HepG2 (cell line): ENCODE results near the gene KLHDC4. TPM values are rescaled to one million over a fixed set of nuclear protein-coding genes. Genes with fewer than 3 reads are reported as not detected.

Experiments
- ARNTL ChIP-seq: sonication (generic); formaldehyde crosslinking; IDR thresholded peaks from 2 replicates; pipeline ENCODE4 v1.4.0; 2020; ENCODE audit warnings: mild to moderate bottlenecking, missing genetic modification reagents
- DNMT1 ChIP-seq: sonication (generic); formaldehyde crosslinking; IDR thresholded peaks from 2 replicates; pipeline ENCODE4 v1.5.1; 2020; ENCODE audit warnings: mild to moderate bottlenecking, missing genetic modification reagents
- KLF11 ChIP-seq: IDR thresholded peaks from 2 replicates; pipeline ENCODE4 v1.6.1; 2016; ENCODE audit warnings: missing compliant biosample characterization
- MEIS1 ChIP-seq: sonication (generic); formaldehyde crosslinking; IDR thresholded peaks from 2 replicates; pipeline ENCODE4 v1.9.0; 2021; ENCODE audit warnings: mild to moderate bottlenecking, missing genetic modification reagents, moderate library complexity, borderline replicate concordance
- MXI1 ChIP-seq: IDR thresholded peaks from 3 replicates; pipeline ENCODE4 v1.6.1; 2012; ENCODE audit warnings: low read depth, low read length, inconsistent platforms, borderline replicate concordance
- NFAT5 ChIP-seq: sonication (generic); formaldehyde crosslinking; IDR thresholded peaks from 2 replicates; pipeline ENCODE4 v1.4.0; 2020; ENCODE audit warnings: missing genetic modification reagents
- NFIC ChIP-seq: IDR thresholded peaks from 2 replicates; pipeline ENCODE4 v1.6.1; 2012; ENCODE audit warnings: mild to moderate bottlenecking, low read length, inconsistent platforms
- PRDM4 ChIP-seq: sonication (generic); formaldehyde crosslinking; IDR thresholded peaks from 2 replicates; pipeline ENCODE4 v1.9.0; 2021; ENCODE audit warnings: missing genetic modification reagents, borderline replicate concordance
- RARG ChIP-seq: sonication (generic); formaldehyde crosslinking; IDR thresholded peaks from 2 replicates; pipeline ENCODE4 v1.4.0; 2020; ENCODE audit warnings: low read depth, mild to moderate bottlenecking, missing genetic modification reagents
- THYN1 ChIP-seq: sonication (generic); formaldehyde crosslinking; IDR thresholded peaks from 2 replicates; pipeline ENCODE4 v1.8.1; 2023; ENCODE audit warnings: low read depth, mild to moderate bottlenecking, moderate library complexity, missing genetic modification reagents, borderline replicate concordance
- ZNF121 ChIP-seq: sonication (generic); formaldehyde crosslinking; IDR thresholded peaks from 2 replicates; pipeline ENCODE4 v1.5.0; 2020; ENCODE audit warnings: mild to moderate bottlenecking, missing genetic modification reagents
- ZNF17 ChIP-seq: sonication (generic); formaldehyde crosslinking; IDR thresholded peaks from 2 replicates; pipeline ENCODE4 v1.5.0; 2020; ENCODE audit warnings: mild to moderate bottlenecking, missing genetic modification reagents
- ZNF296 ChIP-seq: sonication (generic); formaldehyde crosslinking; conservative IDR thresholded peaks from 2 replicates; pipeline ENCODE4 v1.5.0; 2020; ENCODE audit warnings: mild to moderate bottlenecking, missing genetic modification reagents
- ZNF503 ChIP-seq: sonication (generic); formaldehyde crosslinking; IDR thresholded peaks from 2 replicates; pipeline ENCODE4 v1.4.0; 2020; ENCODE audit warnings: missing genetic modification reagents
- ZNF775 ChIP-seq: sonication (generic); formaldehyde crosslinking; IDR thresholded peaks from 2 replicates; pipeline ENCODE4 v1.4.0; 2020; ENCODE audit warnings: missing genetic modification reagents, mild to moderate bottlenecking, moderate library complexity, borderline replicate concordance
- ZSCAN31 ChIP-seq: sonication (generic); formaldehyde crosslinking; IDR thresholded peaks from 2 replicates; pipeline ENCODE4 v1.5.0; 2020; ENCODE audit warnings: low read depth, mild to moderate bottlenecking, missing genetic modification reagents
- polyA plus RNA-seq, 8 experiments: library from polyadenylated mRNA; depleted of rRNA in 3 of 8; stranded (reverse) in 7 of 8; unstranded in 1 of 8; fragments of >200 nt; fragmentation: Illumina TruSeq in 4 of 8; extraction: Trizol in 4 of 8; gene quantifications; 2 replicates each; pipeline versions ENCODE4 v1.2.1 to v1.2.3, GENCODE V29; 2011 to 2016; ENCODE audit warnings: low read depth in 4 of 8, missing spikeins in 1 of 8, mixed read lengths in 1 of 8; ENCODE audit not compliant: insufficient read depth in 1 of 8
- total RNA-seq, 5 experiments: library from RNA; depleted of rRNA; stranded (reverse); fragments of >200 nt; fragmentation: Illumina TruSeq; extraction: Trizol; gene quantifications; 2 replicates each; pipeline ENCODE4 v1.2.3, GENCODE V29; 2016; ENCODE audit warnings: low read depth in 1 of 5
- TF ChIP-seq, protein P1 (sequence below): sonication (generic); formaldehyde crosslinking; IDR thresholded peaks from 2 replicates; pipeline ENCODE4 v1.4.0; 2020; ENCODE audit warnings: mild to moderate bottlenecking, missing genetic modification reagents

The KLHDC4 gene
- total and polyA plus RNA-seq, 2 of the 13 experiments (the other 11 are each of a cell fraction or from before 2014, with no cell fraction given): 18.7 to 31.8 TPM

DNA sequence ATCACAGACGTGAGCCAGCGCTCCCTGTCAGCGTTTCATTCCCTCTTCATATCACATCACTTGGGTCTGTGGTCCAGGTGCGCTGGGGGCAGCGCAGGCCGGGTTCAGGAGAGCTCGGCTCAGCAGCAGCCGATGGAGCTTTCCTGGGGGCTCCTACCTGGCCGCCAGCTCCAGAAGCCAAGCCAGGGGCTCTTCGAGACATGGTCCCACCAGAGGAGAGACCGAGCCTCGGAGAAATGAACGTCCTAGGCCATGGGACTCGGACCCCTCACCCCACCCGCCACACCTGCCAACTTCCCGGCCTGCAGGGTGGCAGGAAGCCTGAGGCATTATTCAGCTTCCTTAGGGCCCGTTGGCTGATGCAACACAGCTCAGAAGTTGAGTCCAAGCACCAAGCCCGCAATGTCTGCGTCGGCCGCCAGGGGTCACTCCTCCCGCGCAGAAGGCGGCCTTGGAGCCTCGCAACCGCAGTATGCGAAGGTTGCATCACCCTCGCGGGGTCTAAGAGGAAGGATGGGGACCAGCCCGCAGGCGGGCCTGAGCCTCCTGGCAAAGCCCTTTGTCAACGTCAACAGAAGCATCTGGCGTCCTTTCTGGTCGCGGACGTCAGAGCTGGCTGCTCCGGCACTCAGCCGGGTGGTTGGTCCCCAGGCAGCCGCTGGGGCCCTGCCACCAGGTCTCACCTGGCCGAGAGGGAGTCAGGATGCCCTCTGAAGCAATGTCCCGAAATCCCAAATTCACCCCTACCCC lies 13.2 kb upstream of the KLHDC4 start (continued):
- no peak for TF ChIP-seq ZNF775 (CRISPR knock-in tag)
- TF ChIP-seq KLF11 (CRISPR knock-in tag): peak; percentile 77
- TF ChIP-seq ZSCAN31: no peak
- TF ChIP-seq DNMT1 (CRISPR knock-in tag): peak; percentile 95; the same call in 1 of the 2 replicates
- no peak for TF ChIP-seq ZNF17 (CRISPR knock-in tag)
- no peak for TF ChIP-seq RARG (CRISPR knock-in tag)
- no peak for TF ChIP-seq PRDM4 (CRISPR knock-in tag)
- TF ChIP-seq NFAT5 (CRISPR knock-in tag): no peak
- TF ChIP-seq, protein P1, sequence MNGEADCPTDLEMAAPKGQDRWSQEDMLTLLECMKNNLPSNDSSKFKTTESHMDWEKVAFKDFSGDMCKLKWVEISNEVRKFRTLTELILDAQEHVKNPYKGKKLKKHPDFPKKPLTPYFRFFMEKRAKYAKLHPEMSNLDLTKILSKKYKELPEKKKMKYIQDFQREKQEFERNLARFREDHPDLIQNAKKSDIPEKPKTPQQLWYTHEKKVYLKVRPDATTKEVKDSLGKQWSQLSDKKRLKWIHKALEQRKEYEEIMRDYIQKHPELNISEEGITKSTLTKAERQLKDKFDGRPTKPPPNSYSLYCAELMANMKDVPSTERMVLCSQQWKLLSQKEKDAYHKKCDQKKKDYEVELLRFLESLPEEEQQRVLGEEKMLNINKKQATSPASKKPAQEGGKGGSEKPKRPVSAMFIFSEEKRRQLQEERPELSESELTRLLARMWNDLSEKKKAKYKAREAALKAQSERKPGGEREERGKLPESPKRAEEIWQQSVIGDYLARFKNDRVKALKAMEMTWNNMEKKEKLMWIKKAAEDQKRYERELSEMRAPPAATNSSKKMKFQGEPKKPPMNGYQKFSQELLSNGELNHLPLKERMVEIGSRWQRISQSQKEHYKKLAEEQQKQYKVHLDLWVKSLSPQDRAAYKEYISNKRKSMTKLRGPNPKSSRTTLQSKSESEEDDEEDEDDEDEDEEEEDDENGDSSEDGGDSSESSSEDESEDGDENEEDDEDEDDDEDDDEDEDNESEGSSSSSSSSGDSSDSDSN (CRISPR knock-in tag): peak; percentile 89
- peak; percentile 75 for TF ChIP-seq ARNTL (CRISPR knock-in tag)
- no peak for TF ChIP-seq THYN1 (CRISPR knock-in tag)
- peak; percentile 78 for TF ChIP-seq ZNF121
- TF ChIP-seq MXI1: peak; percentile 81; the same call in 1 of the 3 replicates
- TF ChIP-seq MEIS1 (CRISPR knock-in tag): peak; percentile 72; the same call in 1 of the 2 replicates
- no peak for TF ChIP-seq ZNF296 (CRISPR knock-in tag)
- peak; percentile 85; the same call in 1 of the 2 replicates for TF ChIP-seq ZNF503
- TF ChIP-seq NFIC: no peak
